HG02840 (cell line): ENCODE results near the gene TRPM3.

Source experiments
- ATAC-seq: cut with Tn5 transposase; IDR thresholded peaks from one replicate; pipeline ENCODE4 v1.9.1; 2021; ENCODE audit warnings: mild to moderate bottlenecking, moderate library complexity, moderate number of reproducible peaks; ENCODE audit not compliant: unreplicated experiment, low FRiP score

Gene TRPM3

DNA sequence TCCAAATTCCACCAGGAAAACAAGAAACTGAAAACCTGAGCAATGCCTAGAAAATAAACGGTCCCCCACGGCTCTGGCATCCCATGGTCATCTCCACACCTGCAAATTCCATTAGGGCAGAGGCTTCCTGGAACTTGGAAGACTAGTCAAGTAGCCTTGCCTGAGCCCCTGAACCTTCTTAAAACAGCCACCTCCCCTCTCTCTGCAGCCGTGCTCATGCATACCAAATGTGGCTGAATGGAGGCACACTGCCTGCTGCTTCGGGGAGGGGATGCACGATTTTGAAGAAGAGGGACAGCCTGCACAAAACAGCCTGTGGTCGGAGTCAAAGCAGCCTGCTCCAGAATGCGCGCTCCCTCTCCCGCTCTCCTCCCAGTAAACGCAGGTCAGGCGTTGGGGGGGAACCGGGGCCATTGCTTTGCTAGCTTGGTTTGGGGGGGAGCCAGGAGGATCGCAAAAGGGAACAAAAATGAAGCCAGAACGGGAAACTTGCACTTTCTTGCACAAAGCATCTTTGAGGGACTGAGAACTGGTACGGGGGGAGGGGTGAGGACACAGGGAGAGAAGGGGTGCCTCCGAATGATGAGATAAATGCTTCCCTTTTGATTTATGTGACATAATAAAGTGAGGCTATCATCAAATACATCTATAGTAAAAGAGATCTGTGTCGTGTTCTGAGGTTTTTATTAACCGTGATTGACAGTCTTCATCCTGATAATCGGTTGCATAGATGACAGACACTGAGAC is at the start of gene TRPM3:
TRPM3 (minus strand) TSS at position 347 of the 747 bp plus-strand sequence; CDS start at position 80, 267 bp downstream.
- no peak for ATAC-seq

DNA sequence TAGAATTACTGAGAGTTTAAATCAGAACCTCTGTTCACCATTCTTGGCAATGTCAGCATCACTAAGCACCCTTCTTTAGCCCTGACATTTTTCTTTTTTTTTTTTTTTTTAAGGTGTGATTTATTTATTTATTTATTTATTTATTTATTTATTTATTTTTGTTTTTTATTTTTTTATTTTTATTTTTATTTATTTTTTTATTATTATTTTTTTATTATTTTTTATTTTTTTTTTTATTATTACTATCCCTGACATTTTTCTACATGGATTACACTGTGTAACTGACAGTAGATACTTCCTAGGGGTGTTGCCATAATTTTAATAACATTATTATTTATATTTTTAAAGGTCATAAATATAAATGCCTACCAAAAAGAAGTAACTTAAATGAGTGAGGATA is 47.0 kb upstream of the TRPM3 start:
- ATAC-seq: no peak

- no peak for ATAC-seq
These were observed 40.7 kb upstream of the TRPM3 start for GRCh38 chr9:71162126-71162525.

DNA sequence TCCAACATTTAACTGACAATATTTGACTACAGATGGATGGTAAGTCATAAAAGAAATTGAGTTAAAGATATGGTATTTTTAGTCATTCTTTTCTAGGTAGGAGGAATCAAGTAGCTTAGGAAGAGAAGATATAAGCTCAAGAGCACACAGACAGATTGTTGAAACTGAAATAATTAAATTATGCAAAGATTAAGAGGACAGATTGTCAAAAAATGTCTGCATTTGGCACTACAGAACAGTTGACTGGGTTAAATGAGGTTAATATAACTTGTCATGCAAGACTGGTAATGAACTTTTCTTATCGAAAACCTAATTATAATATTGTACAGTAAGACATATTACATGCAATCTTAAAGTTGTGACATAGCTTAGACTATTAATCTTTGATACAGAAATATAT is 36.3 kb upstream of the TRPM3 start:
- no peak for ATAC-seq

DNA sequence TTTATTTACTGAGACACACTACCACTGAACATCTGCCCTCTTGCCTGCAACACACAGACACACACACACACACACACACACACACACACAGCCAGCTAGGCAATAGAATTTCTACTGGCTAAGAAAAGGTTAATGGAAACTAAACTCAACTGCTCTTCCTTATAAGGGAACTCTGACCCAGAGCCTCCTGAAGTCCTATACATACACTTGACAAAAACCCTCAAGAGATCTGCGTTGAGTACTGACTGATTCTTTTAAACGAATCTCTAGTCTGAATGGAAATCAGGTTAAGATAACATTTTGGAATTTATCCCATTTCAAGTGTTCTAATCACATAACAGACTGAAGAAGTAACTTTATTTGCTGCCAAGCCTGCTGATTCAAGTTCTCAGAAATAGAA is 25.9 kb upstream of the TRPM3 start:
- ATAC-seq: no peak

DNA sequence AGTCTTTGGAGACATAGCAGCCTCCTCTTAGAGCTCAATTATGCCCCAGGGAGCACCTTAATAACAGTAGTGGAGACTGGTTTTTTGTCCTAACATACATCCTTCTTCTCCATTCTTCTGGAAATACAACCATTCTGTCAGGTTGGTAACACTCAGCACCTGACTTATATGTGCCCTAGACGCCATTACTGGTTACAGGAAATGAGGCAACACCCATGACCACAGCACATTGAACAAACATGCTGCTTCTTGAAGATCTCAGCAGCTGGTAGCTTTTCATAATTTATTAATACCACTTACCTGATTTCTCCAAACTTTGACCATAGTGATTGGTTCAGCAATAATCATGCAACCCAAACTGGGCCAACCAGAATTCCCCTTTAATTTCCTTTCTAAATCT is 25.1 kb upstream of the TRPM3 start:
- ATAC-seq: no peak

GRCh38 chr9:71145179-71145578 is 23.8 kb upstream of the TRPM3 start:
- ATAC-seq: no peak

GRCh38 chr9:71144495-71144894 is 23.1 kb upstream of the TRPM3 start:
- no peak for ATAC-seq

DNA sequence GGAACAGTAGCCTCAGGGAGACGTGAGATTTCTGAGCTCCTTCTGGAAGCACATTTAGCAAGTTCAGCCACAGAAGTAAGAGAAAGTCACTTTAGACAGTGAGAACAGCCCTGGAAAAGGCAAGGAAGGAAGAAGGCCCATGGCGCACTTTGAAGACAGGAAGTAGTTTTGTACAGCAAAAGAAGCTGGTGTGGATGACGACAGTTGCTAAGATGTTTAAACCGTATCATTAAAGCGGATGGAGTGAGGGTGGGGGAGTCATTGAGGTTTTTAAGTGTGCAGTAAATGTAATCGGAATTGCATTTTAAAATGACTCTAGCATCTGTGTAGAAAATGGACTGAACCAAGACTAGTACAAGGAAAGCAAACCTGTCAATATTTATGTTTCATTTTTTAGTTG is 15.3 kb upstream of the TRPM3 start:
- no peak for ATAC-seq

DNA sequence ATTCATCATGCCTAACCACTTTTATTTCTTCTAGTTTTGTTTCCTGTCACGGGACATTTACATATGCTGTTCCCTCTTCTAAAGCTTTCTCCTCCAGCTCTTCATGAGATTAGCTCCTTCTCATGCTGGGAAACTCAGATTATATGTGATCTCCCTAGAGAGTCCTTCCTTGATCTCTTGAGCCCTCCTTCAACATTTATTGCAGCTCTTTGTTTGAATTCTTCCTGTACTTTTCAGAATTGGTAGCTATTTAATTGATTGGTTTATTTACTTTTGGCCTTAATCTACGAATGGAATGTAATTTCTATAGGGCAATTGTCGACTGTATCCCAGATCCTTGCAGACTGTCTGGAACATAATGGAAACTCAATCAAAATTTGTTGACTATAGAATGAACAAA is 9.7 kb upstream of the TRPM3 start:
- no peak for ATAC-seq

DNA sequence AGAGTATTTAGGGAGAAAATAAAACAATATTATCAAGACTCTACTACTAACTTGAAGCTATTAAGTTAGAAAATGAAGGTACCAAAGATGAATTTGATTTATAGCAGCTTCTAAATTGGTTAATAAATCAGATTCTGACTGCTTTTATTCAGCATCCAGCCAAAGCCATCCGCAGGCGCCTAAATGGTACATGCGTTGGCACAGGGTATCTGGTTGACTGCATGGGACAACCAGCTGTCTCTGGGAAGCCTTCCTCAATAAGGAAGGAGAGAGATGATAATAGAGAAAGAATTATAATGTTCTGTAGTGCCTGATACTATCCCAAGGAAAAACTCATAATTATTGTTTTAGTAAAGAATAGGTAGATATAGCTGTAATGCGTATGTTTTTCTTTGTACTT is 9.1 kb upstream of the TRPM3 start:
- ATAC-seq: no peak

DNA sequence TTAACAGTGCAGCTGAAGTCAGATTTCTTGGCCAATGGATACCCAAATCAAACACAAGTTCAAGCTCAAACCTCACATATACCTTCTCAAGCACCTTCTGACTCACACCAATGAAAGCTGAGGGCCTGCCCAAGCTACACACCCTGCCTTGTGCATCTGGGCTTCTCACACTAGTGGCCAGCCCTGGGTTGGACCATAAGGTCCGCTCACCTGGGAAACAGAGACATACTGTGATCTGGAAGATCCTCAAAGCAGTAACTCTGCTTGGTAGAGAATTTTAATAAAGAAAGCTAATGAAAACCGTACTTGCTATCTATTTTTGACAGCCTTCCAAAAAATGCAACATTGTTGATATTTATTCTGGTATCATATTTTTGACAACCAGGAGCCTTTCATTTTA is 7.4 kb upstream of the TRPM3 start:
- ATAC-seq: no peak

GRCh38 chr9:71127301-71127700 is 5.9 kb upstream of the TRPM3 start:
- no peak for ATAC-seq

DNA sequence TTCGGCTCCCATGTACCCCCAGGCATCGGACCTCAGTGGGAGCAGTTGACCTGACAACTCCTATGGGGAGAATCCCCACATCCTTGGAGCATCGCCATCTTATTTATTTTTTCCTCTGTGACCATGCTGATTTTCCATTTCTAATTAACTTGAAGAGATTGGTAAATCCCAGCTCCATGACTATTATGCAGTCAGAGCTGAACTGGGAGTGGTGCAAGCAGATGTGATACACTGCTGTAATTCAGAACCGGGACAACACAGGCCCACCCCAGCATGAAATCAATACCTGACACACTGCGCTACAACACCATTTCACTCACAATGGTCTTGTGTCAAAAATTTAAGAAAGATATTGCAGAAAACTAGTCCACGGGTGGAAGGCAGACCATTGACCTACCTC is 1.0 kb upstream of the TRPM3 start:
- no peak for ATAC-seq

GRCh38 chr9:71122022-71122275 is 528 bp upstream of the TRPM3 start:
- ATAC-seq: no peak

GRCh38 chr9:71120501-71121247 is 747 bp downstream of the TRPM3 start:
- no peak for ATAC-seq

DNA sequence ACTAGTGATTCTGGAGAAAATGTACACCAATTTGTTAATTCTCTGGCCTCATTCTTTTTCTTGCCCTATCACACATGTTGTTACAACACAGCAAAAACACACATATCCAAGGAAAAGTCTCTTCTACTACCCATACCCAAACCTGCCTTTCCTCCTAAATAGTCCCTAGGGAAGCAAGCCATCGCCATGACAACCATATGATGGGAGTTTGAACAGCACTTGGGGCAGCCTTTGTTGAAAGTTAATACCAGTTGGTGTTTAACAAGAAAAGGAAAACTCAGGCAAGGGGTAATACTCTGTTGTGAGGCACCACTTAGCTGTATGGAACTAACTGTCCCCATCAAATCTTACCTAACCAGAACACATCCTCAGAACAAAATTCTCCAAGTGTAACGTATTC is 1.7 kb downstream of the TRPM3 start:
- no peak for ATAC-seq

GRCh38 chr9:71118324-71118723 is 3.1 kb downstream of the TRPM3 start:
- no peak for ATAC-seq

GRCh38 chr9:71115448-71115975 is 5.9 kb downstream of the TRPM3 start:
- ATAC-seq: no peak

DNA sequence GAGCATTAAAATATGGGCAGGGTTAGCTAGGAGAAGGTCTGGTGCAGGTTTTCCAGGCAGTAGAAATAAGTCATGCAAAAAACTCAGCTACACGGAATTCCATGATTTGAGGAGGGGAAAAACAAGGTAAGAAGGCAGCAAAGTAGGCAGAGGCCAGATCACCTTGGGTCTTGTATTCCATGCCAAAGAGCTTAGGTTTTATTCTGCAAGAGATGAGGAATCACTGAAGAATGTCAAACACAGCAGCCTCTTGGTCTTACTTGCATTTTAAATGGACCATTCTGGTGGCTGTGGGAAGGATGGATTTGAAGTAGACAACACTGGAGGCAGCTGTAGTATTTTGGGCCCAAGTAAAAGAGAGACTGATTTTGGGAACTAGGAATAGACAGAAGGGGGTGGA is 8.6 kb downstream of the TRPM3 start:
- ATAC-seq: no peak

DNA sequence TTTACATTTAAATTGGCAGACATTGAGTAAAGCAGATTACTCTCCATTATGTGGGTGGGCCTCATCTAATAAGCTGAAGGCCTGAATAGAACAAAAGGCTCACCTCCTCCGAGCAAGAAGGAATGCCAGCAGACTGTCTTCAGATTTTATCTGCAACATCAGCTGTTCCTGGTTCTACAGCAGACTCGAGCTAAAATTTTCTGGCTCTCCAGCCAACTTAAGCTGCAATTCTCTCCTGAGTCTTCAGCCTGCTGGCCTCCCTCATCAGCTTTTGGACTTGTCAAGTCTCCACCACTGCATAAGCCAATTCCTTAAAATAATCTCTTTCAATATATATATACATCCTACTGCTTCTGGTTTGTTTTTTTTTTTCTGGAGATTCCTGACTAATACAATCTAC is 12.5 kb downstream of the TRPM3 start:
- no peak for ATAC-seq

- no peak for ATAC-seq
These were observed 14.4 kb downstream of the TRPM3 start for GRCh38 chr9:71106992-71107391.
